Colonic mucosa (tissue), 4 donors: ENCODE results near the gene CORO1C. TPM values are rescaled to one million over a fixed set of nuclear protein-coding genes. Genes with fewer than 3 reads are reported as not detected.
"Not testable (repeated sequence)": the region's sequence is repeated elsewhere in the genome, so short reads cannot be mapped to it uniquely, and the experiment has no call there.

Source experiments
- DNase-seq: peaks from one replicate; pipeline ENCODE4 v3.0.0-alpha.2; 2020
- H3K27ac ChIP-seq: fragments of 200-600 bp; one replicate; pipeline ENCODE4 v1.8.0; 2021
- H3K27me3 ChIP-seq: fragments of 200-600 bp; one replicate; pipeline ENCODE4 v1.8.0; 2021
- H3K36me3 ChIP-seq: fragments of 200-600 bp; one replicate; pipeline ENCODE4 v1.8.0; 2021
- H3K4me1 ChIP-seq: fragments of 200-600 bp; one replicate; pipeline ENCODE4 v1.8.0; 2021; ENCODE audit warnings: mild to moderate bottlenecking
- H3K4me3 ChIP-seq: fragments of 200-600 bp; one replicate; pipeline ENCODE4 v1.8.0; 2021
- H3K9ac ChIP-seq, 2 donors: one replicate each; pipeline ENCODE4 v1.7.0; 2013; ENCODE audit warnings: control low read depth in 2 of 2, low read depth in 2 of 2, low read length in 2 of 2
- H3K9me3 ChIP-seq: fragments of 200-600 bp; one replicate; pipeline ENCODE4 v1.8.0; 2021
- intact Hi-C: fragments of 100-400 bp; cut with DNase I; formaldehyde crosslinking; loops from one replicate; pipeline ENCODE4 v1.14.1; 2022
- total RNA-seq, 2 donors: library from RNA; stranded (reverse); fragmentation: NEBNext Ultra II Directional in 1 of 2; extraction: Animal tissue kit (Norgen Biotek cat#: 25700) in 1 of 2; gene quantifications; one replicate each; pipeline ENCODE4 v1.2.1, GENCODE V29; 2021
- TF ChIP-seq, protein P1 (sequence below): fragments of 200-600 bp; IDR thresholded peaks from one replicate; pipeline ENCODE4 v1.8.0; 2022; ENCODE audit warnings: antibody characterized with exemption, mild to moderate bottlenecking
- donor health status: healthy.
- donor health status: DM: no; HTN: no; CAD: no.
- donor health status: DM: no; HTN: no; CAD: no.

Gene CORO1C
- total RNA-seq, 2 donors from 2014 or later: 112 to 166 TPM

DNA sequence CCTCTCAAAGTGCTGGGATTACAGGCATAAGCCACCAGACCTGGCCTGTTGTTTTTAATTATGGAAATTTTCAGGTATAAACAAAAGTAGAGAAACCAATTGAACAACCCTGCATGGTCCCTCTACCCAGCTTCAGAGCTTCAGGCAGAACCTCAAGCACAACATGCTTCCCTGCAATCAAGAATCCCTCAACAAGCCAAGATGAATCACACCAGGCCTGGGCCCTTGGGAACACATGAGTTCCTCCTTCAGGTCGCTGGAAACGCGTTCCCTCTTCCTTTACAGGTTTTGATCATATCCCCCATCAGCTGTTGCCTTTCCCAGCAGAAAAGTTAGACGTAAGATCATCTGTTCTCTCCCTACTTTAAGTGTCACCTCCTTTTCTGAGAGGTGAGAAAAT is 20.5 kb upstream of the CORO1C start:
- Histone ChIP-seq H3K4me3 (no peak overlapping the region), H3K27me3 (no peaks in the 10 kb centered on the region), H3K4me1 (no peaks in the 10 kb centered on the region), H3K27ac (no peak overlapping the region), H3K9me3 (no peaks in the 10 kb centered on the region), H3K9ac (peak overlapping the region in 1 of 2 donors; percentile 22), H3K36me3 (no peaks in the 10 kb centered on the region)
- DNase-seq: no peak
- TF ChIP-seq, protein P1, sequence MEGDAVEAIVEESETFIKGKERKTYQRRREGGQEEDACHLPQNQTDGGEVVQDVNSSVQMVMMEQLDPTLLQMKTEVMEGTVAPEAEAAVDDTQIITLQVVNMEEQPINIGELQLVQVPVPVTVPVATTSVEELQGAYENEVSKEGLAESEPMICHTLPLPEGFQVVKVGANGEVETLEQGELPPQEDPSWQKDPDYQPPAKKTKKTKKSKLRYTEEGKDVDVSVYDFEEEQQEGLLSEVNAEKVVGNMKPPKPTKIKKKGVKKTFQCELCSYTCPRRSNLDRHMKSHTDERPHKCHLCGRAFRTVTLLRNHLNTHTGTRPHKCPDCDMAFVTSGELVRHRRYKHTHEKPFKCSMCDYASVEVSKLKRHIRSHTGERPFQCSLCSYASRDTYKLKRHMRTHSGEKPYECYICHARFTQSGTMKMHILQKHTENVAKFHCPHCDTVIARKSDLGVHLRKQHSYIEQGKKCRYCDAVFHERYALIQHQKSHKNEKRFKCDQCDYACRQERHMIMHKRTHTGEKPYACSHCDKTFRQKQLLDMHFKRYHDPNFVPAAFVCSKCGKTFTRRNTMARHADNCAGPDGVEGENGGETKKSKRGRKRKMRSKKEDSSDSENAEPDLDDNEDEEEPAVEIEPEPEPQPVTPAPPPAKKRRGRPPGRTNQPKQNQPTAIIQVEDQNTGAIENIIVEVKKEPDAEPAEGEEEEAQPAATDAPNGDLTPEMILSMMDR: no peak
- intact Hi-C loops: no loop called here

DNA sequence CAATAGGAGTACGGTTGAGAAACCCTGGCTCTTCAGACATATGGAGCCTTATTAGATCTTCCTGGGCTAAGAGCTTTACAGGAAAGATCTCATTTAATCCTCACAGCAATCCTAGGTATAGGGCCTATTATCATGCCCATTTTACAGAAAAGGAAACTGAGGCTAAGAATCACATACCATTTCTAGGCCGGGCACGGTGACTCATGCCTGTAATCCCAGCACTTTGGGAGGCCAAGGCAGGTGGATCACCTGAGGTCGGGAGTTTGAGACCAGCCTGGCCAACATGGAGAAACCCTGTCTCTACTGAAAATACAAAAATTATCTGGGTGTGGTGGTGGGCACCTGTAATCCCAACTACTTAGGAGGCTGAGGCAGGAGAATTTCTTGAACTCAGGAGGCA is 19.7 kb upstream of the CORO1C start:
- H3K9me3 ChIP-seq, H3K27me3 ChIP-seq, H3K4me3 ChIP-seq, H3K27ac ChIP-seq, DNase-seq, H3K36me3 ChIP-seq, H3K4me1 ChIP-seq, intact Hi-C loops: not testable (repeated sequence)
- peak overlapping the region in 1 of 2 donors; percentile 55 for H3K9ac ChIP-seq

DNA sequence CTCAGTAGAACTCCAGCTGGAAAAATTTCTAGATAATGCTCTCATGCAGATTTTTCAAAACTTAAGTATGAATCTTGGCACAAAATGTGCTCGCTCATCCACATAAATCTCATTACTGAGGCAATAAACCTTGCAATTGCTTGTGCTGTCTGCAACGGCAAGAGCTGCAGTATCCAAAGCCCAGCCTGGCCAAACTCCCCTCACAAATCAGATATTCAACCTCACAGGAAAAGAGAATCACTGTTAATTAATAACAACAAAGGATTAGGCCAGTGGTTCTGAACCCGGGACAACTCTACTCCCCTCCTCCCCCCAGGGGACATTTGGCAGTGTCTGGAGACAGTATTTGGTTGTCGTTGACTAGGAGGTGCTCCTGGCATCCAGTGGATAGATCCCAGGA is 19.2 kb upstream of the CORO1C start:
- intact Hi-C loops: no loop called here
- peak overlapping the region in 1 of 2 donors; percentile 55 for H3K9ac ChIP-seq
- no peak overlapping the region for H3K27ac ChIP-seq
- H3K27me3 ChIP-seq: no peaks in the 10 kb centered on the region
- H3K4me1 ChIP-seq: no peaks in the 10 kb centered on the region
- H3K9me3 ChIP-seq: no peaks in the 10 kb centered on the region
- no peaks in the 10 kb centered on the region for H3K36me3 ChIP-seq
- no peak overlapping the region for H3K4me3 ChIP-seq
- no peak for DNase-seq
- TF ChIP-seq, protein P1: no peak

DNA sequence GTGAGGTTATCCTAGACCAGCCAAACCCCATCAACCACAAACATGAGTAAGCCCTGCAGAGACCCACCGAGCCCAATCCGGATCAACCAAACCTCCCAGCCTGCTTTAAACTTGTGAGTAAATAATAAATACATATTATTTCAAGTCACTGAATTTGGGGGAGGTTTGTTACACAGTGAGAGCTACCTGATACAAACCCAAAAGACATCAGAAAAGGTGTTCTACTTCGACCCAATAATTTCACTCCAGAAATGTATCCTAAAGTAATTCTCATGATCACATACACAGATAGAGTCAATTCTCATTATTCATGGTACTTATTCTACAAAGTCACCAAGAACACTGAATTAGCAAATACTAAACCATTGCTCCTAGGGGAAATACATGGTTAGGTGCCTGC is 16.2 kb upstream of the CORO1C start:
- H3K27ac ChIP-seq: no peak overlapping the region
- H3K9me3 ChIP-seq: no peaks in the 10 kb centered on the region
- no peaks in the 10 kb centered on the region for H3K36me3 ChIP-seq
- H3K9ac ChIP-seq: no peak overlapping the region
- intact Hi-C loops: no loop called here
- DNase-seq: no peak
- H3K4me3 ChIP-seq: no peak overlapping the region
- TF ChIP-seq, protein P1: no peak
- no peaks in the 10 kb centered on the region for H3K27me3 ChIP-seq
- H3K4me1 ChIP-seq: no peaks in the 10 kb centered on the region

DNA sequence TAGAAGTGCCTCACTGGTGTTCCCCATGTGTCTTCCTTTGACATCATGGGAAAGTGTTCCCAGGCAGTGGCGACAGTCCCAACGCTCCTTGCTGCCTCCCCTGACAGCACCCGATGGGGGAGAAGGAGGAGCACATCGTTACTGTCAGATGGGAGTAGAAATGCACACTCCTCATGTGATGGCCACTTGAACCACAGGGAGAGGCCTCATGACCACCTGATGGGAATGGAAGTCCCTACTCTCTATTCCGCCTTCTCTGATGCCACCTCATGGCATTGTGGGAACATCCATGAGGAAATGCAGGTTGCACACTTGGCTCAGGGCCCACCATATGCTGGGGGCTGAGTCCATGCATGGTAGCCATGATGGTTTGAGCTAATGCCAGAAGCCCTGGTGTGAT is 14.3 kb upstream of the CORO1C start:
- no peak for DNase-seq
- no peaks in the 10 kb centered on the region for H3K27me3 ChIP-seq
- H3K9me3 ChIP-seq: no peaks in the 10 kb centered on the region
- intact Hi-C loops: no loop called here
- no peak overlapping the region for H3K9ac ChIP-seq
- no peak overlapping the region for H3K4me3 ChIP-seq
- H3K27ac ChIP-seq: no peak overlapping the region
- no peaks in the 10 kb centered on the region for H3K4me1 ChIP-seq
- TF ChIP-seq, protein P1: no peak
- H3K36me3 ChIP-seq: no peaks in the 10 kb centered on the region

DNA sequence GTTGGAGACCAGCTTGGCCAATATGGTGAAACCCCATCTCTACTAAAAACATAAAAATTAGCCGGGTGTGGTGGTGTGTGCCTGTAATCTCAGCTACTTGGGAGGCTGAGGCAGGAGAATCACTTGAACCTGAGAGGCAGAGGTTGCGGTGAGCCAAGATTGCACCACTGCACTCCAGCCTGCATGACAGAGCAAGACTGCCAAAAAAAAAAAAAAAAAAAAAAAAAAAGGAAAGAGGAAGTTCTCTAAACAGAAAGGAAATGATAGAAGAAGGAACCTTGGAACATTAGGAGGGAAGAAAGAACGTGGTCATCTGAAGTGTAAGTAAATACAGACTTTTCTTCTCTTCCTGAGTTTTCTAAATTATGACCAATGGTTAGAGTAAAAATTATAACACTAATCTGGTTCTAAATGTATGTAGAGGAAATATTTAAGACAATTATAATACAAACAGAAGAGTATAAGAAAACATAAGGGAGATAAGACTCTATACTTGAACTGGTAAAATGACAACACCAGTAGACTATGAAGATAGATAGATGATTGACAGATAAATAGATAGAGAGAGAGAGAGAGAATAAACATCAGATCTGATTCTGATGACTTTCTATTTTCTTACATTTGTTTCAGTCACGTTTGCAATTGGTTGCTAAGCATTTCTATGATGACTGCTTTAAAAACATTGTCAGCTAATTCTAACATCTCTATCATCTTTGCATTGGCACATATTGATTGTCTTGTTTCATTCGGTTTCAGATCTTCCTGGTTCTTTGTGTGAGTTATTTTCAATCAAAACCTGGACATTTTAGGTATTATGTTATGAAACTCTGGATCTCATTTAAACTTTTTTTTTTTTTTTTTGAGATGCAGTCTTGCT is 12.9 kb upstream of the CORO1C start:
- Histone ChIP-seq H3K9ac (no peak overlapping the region), H3K9me3 (no peaks in the 10 kb centered on the region), H3K4me3 (no peak overlapping the region), H3K27me3 (no peaks in the 10 kb centered on the region), H3K36me3 (no peaks in the 10 kb centered on the region), H3K4me1 (no peaks in the 10 kb centered on the region), H3K27ac (no peak overlapping the region)
- DNase-seq: no peak
- intact Hi-C loops: no loop called here
- TF ChIP-seq, protein P1: no peak
